ENCODE data around the gene SLC12A9. TPM values are rescaled to one million over a fixed set of nuclear protein-coding genes. Genes with fewer than 3 reads are reported as not detected.

The SLC12A9 gene
- total RNA-seq, 2 experiments from 2014 or later, result 44.1 to 49.1 TPM

DNA sequence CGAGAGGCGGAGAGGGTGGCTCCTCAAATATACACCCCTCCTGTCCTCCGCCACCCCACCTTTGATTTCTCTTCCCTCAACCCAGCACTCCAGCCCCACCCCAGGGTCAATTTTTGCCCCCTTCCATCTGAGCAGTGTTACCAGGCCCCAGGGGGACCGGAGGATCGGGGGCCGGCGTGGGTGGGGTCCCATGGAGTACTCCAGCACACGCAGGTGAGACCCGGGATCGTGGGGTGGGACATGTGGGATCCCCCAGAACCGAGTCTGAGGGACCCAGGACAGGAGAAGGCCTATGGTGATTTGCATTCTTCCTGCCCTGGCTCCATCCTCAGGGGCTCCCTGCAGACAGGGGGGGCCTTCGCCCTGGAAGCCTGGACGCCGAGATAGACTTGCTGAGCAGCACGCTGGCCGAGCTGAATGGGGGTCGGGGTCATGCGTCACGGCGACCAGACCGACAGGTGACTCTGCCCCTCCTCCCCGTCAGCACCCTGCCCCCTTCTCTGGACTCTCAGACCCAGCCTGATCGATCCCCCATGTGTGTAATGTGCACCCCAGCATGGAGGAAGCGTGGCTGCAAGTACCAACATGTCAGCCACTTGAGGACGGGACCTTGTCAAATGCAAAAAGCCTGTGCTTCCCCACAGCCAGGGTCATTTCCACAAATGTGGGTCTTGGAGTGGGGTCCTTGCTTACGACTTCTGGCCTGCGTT is 15.4 kb downstream of the SLC12A9 start:
- Mint-ChIP-seq H3K36me3 (ENCODE audit: low read depth) (peaks cover 26% of the 10 kb centered on the region), H3K4me3 (peak overlapping the region; percentile 81), H3K27ac (peak overlapping the region; percentile 88), H3K4me1 (peaks cover 27% of the 10 kb centered on the region), H3K27me3 (no peaks in the 10 kb centered on the region), H3K9me3 (no peaks in the 10 kb centered on the region)
- no peak for DNase-seq
- CTCF ChIA-PET, result interaction anchor here (1.6 kb wide), 1 partner anchor 163 kb away, joined by 4 read pairs; no protein-coding TSS in a partner anchor
- POLR2A ChIA-PET, result no interaction called here

DNA sequence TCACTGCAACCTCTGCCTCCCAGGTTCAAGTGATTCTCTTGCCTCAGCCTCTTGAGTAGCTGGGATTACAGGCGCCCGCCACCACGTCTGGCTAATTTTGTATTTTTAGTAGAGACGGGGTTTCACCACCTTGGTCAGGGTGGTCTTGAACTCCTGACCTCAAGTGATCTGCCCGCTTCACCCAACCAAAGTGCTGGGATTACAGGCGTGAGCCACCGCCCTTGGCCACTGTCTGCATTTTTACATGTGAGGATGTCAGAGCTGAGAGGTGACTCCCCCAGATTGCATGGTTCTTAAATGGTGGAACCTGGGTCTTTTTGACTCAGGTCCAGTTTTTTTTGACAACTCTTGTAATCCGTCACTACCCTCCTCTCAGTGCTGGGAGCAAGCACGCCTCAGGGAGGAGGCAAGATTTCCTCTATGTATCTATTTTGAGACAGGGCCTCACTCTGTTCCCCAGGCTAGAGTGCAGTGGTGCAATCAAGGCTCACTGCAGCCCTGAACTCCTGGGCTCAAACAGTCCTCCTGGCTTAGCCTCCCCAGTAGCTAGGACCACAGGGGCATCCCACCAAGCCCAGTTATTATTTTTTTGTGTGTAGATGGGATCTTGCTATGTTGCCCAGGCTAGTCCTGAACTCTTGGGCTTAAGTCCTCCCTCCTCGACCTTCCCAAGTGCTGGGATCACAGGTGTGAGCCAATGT is 21.2 kb downstream of the SLC12A9 start:
- Mint-ChIP-seq H3K27me3 (no peaks in the 10 kb centered on the region), H3K36me3 (ENCODE audit: low read depth) (peaks cover 60% of the 10 kb centered on the region), H3K4me1 (peaks cover 52% of the 10 kb centered on the region), H3K27ac (peak overlapping the region; percentile 95), H3K4me3 (peak overlapping the region; percentile 97), H3K9me3 (no peaks in the 10 kb centered on the region)
- CTCF ChIA-PET, result interaction anchor here (0.6 to 3.2 kb wide), 5 partner anchors 14 to 1306 kb away, joined by 3 to 23 read pairs (median 4); partner anchors contain the start of gene SLC12A9
- DNase-seq, result no peak
- POLR2A ChIA-PET, result interaction anchor here (2.3 kb wide), 1 partner anchor 16 kb away, joined by 18 read pairs; the partner anchor contains the start of gene UFSP1

GRCh38 chr7:100874300-100874576 is 21.7 kb downstream of the SLC12A9 start:
- H3K36me3 Mint-ChIP-seq (ENCODE audit: low read depth), result peaks cover 65% of the 10 kb centered on the region
- H3K27ac Mint-ChIP-seq, result peak overlapping the region; percentile 95
- DNase-seq, result no peak
- H3K9me3 Mint-ChIP-seq, result no peaks in the 10 kb centered on the region
- H3K4me1 Mint-ChIP-seq, result peaks cover 55% of the 10 kb centered on the region
- no peaks in the 10 kb centered on the region for H3K27me3 Mint-ChIP-seq
- H3K4me3 Mint-ChIP-seq, result peak overlapping the region; percentile 97
- ChIA-PET POLR2A (interaction anchor here (2.3 kb wide), 1 partner anchor 15 kb away, joined by 18 read pairs; the partner anchor contains the start of gene UFSP1), CTCF (interaction anchor here (0.6 to 3.2 kb wide), 4 partner anchors 13 to 1306 kb away, joined by 3 to 23 read pairs (median 4); partner anchors contain the start of gene SLC12A9)

GRCh38 chr7:100874577-100875355 is 22.3 kb downstream of the SLC12A9 start, which contains the start of gene SRRT:
SRRT (plus strand) TSS chr7:100875103; CDS start chr7:100875591, 488 bp downstream.
- peaks cover 68% of the 10 kb centered on the region for H3K36me3 Mint-ChIP-seq (ENCODE audit: low read depth)
- peak within 1 kb of the TSS; percentile 97 for H3K4me3 Mint-ChIP-seq
- peaks cover 60% of the 10 kb centered on the region for H3K4me1 Mint-ChIP-seq
- no peaks in the 10 kb centered on the region for H3K27me3 Mint-ChIP-seq
- H3K27ac Mint-ChIP-seq, result peak within 1 kb of the TSS; percentile 95
- ChIA-PET POLR2A (interaction anchor here (0.7 to 2.3 kb wide), 5 partner anchors 8 to 343 kb away, joined by 3 to 18 read pairs (median 5); partner anchors contain the start of genes TRIP6, UFSP1 and ZNHIT1), CTCF (interaction anchor here (0.6 to 3.2 kb wide), 8 partner anchors 9 to 1268 kb away, joined by 3 to 23 read pairs (median 3); partner anchors contain the start of genes POP7 and UFSP1)
- DNase-seq, result peak; percentile 99
- H3K9me3 Mint-ChIP-seq, result no peaks in the 10 kb centered on the region

GRCh38 chr7:100875356-100875751 is 22.8 kb downstream of the SLC12A9 start:
- CTCF ChIA-PET, result interaction anchor here (0.6 to 3.2 kb wide), 9 partner anchors 8 to 1269 kb away, joined by 3 to 23 read pairs (median 3); partner anchors contain the start of genes POP7 and UFSP1
- H3K9me3 Mint-ChIP-seq, result no peaks in the 10 kb centered on the region
- H3K36me3 Mint-ChIP-seq (ENCODE audit: low read depth), result peaks cover 72% of the 10 kb centered on the region
- POLR2A ChIA-PET, result interaction anchor here (0.7 to 2.3 kb wide), 6 partner anchors 8 to 356 kb away, joined by 3 to 18 read pairs (median 4); partner anchors contain the start of genes TRIP6, UFSP1 and ZNHIT1
- peaks cover 64% of the 10 kb centered on the region for H3K4me1 Mint-ChIP-seq
- peak; percentile 61 for DNase-seq
- H3K27ac Mint-ChIP-seq, result peak overlapping the region; percentile 95
- peak overlapping the region; percentile 97 for H3K4me3 Mint-ChIP-seq
- H3K27me3 Mint-ChIP-seq, result no peaks in the 10 kb centered on the region

DNA sequence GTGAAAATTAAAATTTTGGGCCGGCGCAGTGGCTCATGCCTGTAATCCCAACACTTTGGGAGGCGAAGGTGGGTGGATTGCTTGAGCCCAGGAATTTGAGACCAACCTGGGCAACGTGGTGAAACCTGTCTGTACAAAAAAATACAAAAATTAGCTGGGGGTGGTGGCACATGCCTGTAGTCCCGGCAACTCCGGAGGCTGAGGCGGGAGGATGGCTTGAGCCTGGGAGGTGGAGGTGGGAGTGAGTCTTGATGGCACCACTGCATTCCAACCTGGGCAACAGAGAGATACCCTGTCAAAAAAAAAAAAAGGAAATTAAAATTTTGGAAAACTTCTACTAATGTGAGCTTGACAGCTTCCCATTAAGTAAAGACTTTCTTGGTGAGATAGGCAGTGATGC is 25.5 kb downstream of the SLC12A9 start:
- Mint-ChIP-seq H3K27me3 (no peaks in the 10 kb centered on the region), H3K4me3 (peak overlapping the region; percentile 38), H3K36me3 (ENCODE audit: low read depth) (peaks cover 73% of the 10 kb centered on the region), H3K27ac (no peak overlapping the region), H3K4me1 (peaks cover 62% of the 10 kb centered on the region), H3K9me3 (no peaks in the 10 kb centered on the region)
- no peak for DNase-seq
- ChIA-PET CTCF (interaction anchor here (0.6 to 1.3 kb wide), 3 partner anchors 9 to 244 kb away, joined by 3 to 4 read pairs (median 3); no protein-coding TSS in a partner anchor), POLR2A (interaction anchor here (1.2 kb wide), 1 partner anchor 9 kb away, joined by 3 read pairs; no protein-coding TSS in a partner anchor)

DNA sequence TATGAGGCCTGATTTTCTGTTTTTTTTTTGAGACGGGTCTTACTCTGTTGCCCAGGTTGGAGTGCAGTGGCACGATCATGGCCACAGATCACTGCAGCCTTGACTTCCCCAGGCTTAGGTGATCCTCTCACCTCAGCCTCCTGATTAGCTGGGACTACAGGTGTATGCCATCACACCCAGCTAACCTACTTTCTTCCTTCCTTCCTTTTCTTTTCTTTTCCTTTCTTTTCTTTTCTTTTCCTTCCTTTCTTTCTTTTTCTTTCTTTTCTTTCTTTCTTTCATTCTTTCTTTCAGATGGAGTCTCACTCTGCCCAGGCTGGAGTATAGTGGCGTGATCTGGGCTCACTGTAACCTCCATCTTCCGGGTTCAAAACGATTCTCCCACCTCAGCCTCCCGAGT is 26.2 kb downstream of the SLC12A9 start:
- no peaks in the 10 kb centered on the region for H3K9me3 Mint-ChIP-seq
- ChIA-PET CTCF (interaction anchor here (0.6 to 1.3 kb wide), 2 partner anchors 8 to 13 kb away, joined by 3 to 4 read pairs; no protein-coding TSS in a partner anchor), POLR2A (no interaction called here)
- H3K4me3 Mint-ChIP-seq, result no peak overlapping the region
- no peaks in the 10 kb centered on the region for H3K27me3 Mint-ChIP-seq
- no peak for DNase-seq
- H3K4me1 Mint-ChIP-seq, result peaks cover 65% of the 10 kb centered on the region
- H3K36me3 Mint-ChIP-seq (ENCODE audit: low read depth), result peaks cover 72% of the 10 kb centered on the region
- peak overlapping the region; percentile 78 for H3K27ac Mint-ChIP-seq

DNA sequence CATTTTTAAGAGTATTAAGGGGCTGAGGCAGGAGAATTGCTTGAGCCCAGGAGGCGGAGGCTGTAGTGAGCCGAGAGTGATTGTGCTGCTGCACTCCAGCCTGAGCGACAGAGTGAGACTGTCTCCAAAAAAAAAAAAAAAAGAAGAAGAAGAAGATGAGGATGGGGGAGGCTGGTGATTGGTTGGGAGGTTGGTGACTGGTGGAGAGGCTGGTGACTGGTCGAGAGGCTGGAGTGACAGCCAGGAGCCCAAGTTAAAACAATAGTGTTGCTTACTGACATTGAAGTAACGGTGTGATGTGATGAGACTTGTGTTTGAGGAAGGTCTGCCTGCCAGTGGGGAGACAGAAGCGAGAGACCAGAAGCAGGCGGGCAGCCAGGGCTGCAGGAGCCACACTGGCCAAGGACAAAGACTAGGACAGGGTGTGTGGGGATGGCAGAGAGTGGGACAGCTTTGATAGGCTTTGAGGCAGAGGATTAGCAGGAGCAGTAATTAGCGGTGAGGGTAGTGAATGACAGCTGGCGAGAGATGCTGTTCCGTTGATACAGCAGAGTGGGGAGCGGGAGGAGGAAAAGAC is 27.3 kb downstream of the SLC12A9 start:
- H3K27ac Mint-ChIP-seq, result peak overlapping the region; percentile 34
- POLR2A ChIA-PET, result interaction anchor here (0.7 kb wide), 1 partner anchor 27 kb away, joined by 3 read pairs; the partner anchor contains the start of gene SLC12A9

DNA sequence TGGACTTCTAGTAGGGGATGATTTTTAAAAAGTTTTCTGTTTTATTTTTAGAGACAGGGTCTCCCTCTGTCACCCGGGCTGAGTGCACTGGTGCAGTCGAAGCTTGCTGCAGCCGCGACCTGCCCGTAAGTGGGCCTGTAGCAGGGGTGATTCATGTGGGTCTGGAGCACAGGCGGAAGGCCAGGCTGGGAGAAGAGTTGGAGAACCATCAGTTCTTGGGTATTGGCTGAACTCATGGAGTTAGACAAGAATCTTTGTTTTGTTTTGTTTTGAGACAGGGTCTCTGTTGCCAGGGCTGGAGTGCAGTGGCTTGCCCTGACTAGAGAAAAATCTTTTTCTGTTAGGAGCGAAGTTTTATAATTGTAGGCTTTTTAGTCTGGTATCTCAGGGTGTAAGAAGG is 28.1 kb downstream of the SLC12A9 start:
- Mint-ChIP-seq H3K36me3 (ENCODE audit: low read depth) (peaks cover 71% of the 10 kb centered on the region), H3K4me3 (no peak overlapping the region), H3K4me1 (peaks cover 63% of the 10 kb centered on the region), H3K9me3 (no peaks in the 10 kb centered on the region), H3K27me3 (no peaks in the 10 kb centered on the region), H3K27ac (no peak overlapping the region)
- DNase-seq, result no peak
- CTCF ChIA-PET, result interaction anchor here (0.6 kb wide), 1 partner anchor 1330 kb away, joined by 3 read pairs; no protein-coding TSS in a partner anchor
- POLR2A ChIA-PET, result no interaction called here

More for the DNA sequence above, 27.3 kb downstream of the SLC12A9 start:
- Mint-ChIP-seq H3K4me1 (peaks cover 64% of the 10 kb centered on the region), H3K27me3 (no peaks in the 10 kb centered on the region), H3K9me3 (no peaks in the 10 kb centered on the region), H3K4me3 (no peak overlapping the region), H3K36me3 (ENCODE audit: low read depth) (peaks cover 70% of the 10 kb centered on the region)
- DNase-seq, result no peak
- CTCF ChIA-PET, result no interaction called here

- DNase-seq, result no peak
- Mint-ChIP-seq H3K36me3 (ENCODE audit: low read depth) (peaks cover 72% of the 10 kb centered on the region), H3K27me3 (no peaks in the 10 kb centered on the region), H3K4me3 (no peak overlapping the region), H3K9me3 (no peaks in the 10 kb centered on the region), H3K4me1 (peaks cover 63% of the 10 kb centered on the region), H3K27ac (no peak overlapping the region)
- ChIA-PET CTCF (interaction anchor here (0.5 to 0.6 kb wide), 2 partner anchors 196 to 1329 kb away, joined by 3 read pairs; no protein-coding TSS in a partner anchor), POLR2A (no interaction called here)
Observed at GRCh38 chr7:100881136-100881535, 28.6 kb downstream of the SLC12A9 start.

DNA sequence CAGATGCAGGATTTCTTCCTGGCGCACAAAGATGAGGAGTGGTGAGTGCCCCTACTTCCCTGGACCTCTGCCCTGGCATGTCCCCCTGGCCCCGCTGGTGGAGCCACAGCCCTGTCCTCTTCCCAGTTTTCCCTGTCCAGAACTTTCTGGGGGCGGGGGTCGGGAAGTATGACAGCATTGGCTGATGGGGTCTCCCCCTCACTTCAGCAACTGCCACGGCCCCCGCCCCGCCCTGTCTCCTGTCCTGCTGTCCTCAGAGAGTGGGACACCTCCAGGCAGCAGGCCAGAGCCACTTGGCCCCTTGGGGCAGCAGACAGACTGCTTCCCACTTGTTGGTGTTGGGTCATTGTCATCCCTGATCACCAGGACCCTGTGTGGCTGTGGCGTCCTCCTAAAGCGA is 29.7 kb downstream of the SLC12A9 start:
- no peak for DNase-seq
- ChIA-PET CTCF (no interaction called here), POLR2A (no interaction called here)
- H3K36me3 Mint-ChIP-seq (ENCODE audit: low read depth), result peaks cover 76% of the 10 kb centered on the region
- peaks cover 62% of the 10 kb centered on the region for H3K4me1 Mint-ChIP-seq
- H3K9me3 Mint-ChIP-seq, result no peaks in the 10 kb centered on the region
- no peak overlapping the region for H3K4me3 Mint-ChIP-seq
- no peaks in the 10 kb centered on the region for H3K27me3 Mint-ChIP-seq
- H3K27ac Mint-ChIP-seq, result no peak overlapping the region

All from activated CD4-positive, alpha-beta T cell treated with anti-CD3 and anti-CD28 coated beads, Interleukin-2, amount 10 ng/mL, durations not matched to agents 7 days and 5 days (primary cell).